MV-4-11 (cell line): Measurements from ENCODE around the gene FBN1.

Experiments used
- DNase-seq: peaks from one replicate; lab custom pipeline; 2025; lab: John Stamatoyannopoulos, UW

The FBN1 gene

DNA sequence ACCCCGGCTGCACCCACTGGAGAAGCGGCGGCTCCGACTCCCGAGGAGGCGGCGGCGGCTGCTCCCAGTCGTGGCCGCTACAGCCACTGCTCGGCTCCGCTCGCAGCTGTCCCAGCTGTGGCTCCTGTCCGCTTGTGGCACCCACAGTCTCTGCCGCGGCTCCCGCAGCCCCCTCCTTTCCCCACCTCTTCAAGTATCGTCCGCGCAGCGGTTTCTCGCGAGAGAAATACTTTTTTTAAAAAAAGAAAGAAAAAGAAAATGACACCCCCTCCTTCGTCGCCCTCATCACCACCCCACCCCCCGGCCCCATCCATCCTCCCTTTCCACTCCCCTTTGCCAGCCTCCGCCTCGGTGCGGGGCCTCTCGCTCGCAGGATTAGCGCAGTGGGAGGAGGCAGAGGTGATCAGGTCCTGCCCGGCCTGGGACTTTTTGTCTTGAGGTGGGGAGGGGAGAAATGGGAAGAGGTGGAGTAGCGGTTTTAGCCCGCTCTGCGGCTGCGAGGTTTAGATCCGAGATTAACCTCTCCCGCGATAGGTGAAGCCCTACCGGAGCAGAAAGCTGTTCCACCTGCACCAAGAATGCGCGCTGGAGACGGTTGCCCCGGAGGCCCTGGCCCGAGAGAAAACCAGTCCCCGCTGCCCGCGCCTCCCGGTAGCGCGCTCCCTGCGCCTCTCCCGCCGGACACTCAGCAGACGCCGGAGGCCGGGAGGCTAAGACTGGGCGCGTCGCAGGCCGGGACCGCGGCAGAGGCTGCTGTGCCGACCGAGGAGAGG is at the start of gene FBN1:
Gene FBN1, minus strand, starts transcription at position 152 of the 773 bp plus-strand sequence. CDS start 940 bp downstream, outside the sequence.
- no peak for DNase-seq

GRCh38 chr15:48693484-48693883 is 48.0 kb upstream of the FBN1 start:
- DNase-seq = no peak

- DNase-seq = no peak
Measured at GRCh38 chr15:48688493-48688892, 43.0 kb upstream of the FBN1 start.

- no peak for DNase-seq
Measured at GRCh38 chr15:48683991-48684765, 38.7 kb upstream of the FBN1 start.

DNA sequence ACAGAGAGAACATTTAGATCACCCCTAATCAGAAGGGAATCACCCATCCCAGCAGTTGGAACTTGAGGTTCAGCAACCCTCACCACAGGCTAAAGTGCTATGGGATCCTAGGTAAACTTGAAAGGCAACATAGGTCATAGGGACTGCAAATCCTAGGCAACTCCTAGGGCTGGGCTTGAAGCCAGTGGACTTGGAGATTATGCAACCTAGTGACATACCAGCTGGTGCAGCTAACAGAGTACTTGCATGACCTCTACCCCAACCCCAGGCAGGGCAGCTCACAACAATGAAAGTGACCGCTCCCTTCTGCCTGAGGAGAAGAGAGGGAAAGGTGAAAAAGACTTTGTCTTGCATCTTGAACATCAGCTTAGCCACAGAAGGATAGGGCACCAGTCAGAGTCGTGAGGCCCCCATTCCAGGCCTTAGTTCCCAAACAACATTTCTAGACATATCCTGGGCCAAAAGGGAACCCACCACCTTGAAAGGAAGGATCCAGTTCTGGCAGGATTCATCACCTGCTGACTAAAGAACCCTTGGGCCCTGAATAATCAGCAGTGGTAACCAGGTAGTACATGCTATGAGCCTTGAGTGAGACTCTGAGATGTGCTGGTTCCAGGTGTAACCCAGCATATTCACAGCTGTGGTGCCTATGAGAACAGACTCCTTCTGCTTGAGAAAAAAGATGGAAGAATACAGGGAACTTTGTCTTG is 37.6 kb upstream of the FBN1 start:
- no peak for DNase-seq

- no peak for DNase-seq
Measured at GRCh38 chr15:48681353-48681752, 35.8 kb upstream of the FBN1 start.

DNA sequence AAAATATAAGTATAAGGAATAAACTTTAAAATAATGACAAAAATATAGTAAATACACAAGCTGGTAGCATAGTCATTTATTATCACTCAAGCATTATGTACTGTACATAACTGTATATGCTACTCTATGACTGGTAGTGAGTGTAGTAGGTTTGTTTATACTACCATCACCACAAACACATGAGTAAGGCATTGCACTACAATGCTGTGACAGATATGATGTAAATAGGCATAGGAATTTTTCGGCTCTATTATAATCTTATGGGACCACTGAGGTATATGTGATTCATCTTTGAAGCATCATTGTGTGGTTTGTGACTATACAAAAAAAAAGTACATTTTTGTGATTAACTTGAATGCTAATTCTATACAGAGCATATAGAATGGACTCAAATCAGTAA is 35.3 kb upstream of the FBN1 start:
- DNase-seq = no peak

GRCh38 chr15:48679952-48680351 is 34.4 kb upstream of the FBN1 start:
- no peak for DNase-seq

DNA sequence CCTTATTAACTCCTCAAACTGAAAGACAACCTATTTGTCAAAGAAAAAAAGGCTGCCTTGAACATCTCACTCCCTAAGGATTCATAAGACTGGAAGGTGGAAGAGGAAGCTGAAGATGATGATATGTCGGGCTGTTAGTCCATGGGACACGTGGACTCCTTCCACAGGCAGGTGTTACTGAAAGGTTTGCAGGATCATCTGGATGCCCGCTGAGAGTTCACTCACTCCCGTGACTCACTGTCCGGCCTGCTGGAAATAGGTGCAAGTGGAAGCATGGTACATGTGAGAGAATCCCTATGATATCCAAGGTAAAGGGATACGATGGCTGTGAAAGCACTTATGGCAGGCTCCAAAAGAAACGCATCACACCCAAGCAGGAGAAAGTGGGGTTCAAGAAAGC is 33.3 kb upstream of the FBN1 start:
- no peak for DNase-seq

DNA sequence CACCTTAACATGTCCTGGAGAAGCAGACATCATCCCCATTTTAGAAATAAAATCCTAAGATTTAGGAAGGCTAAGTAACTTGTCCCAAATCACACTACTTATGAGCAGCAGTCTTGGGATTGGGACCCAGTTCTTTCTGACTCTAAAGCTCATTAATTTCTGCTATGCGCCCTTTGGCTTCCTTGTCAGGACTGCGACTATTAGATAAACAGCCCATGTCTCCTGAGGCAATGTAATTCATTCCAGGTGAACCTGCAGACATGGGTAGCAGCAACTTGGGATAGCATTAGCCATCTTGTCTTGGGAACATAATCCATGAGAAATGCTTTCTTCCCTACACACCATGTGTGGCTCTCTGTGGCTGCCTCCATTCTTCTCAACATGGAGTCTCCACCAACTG is 32.3 kb upstream of the FBN1 start:
- no peak for DNase-seq

GRCh38 chr15:48675436-48675835 is 29.9 kb upstream of the FBN1 start:
- DNase-seq = no peak

GRCh38 chr15:48674876-48675275 is 29.4 kb upstream of the FBN1 start:
- DNase-seq = no peak

- no peak for DNase-seq
Measured at GRCh38 chr15:48672206-48672605, 26.7 kb upstream of the FBN1 start.

DNA sequence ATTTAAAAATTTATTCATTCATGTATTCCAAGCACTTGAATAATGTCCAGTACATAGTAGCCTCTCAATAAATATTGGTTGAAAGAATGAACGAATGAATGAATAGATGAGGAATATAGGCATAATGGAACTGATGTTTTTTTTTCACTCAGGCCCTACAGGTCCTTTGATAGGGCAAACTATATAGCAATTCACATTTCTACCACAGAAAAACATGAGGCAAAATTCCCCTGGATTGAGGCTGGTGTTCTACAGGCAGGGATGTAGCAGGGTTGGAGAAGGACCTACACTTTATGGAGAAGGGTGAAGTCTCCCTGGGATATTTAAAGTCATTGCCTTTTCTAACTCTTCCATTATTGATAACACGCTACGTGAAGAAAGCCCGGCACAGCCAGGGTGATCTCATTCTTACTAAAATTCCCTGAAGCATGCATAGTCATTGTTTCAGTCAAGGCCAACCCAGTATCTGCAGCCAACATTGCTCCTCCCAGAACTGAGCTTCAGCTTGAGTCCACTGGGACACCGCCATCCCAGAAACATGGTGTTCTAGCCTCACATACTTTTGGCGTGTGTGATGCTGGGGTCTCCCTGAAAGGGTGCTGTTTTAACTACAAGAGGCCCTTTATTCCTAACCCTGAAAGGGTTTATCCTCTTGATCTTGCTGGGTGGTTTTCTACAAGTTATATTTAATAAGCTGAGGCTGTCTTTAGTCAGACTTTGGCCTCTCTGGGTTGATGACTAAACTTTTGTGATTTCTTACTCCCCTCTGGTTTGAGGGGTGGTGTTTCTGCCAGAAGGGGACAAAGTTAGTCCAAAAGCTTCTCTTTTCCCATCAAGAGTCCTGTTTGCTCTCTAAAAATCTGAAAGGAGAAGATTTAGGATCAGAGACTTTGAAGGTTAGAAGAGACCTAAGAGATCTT is 25.9 kb upstream of the FBN1 start:
- no peak for DNase-seq

DNA sequence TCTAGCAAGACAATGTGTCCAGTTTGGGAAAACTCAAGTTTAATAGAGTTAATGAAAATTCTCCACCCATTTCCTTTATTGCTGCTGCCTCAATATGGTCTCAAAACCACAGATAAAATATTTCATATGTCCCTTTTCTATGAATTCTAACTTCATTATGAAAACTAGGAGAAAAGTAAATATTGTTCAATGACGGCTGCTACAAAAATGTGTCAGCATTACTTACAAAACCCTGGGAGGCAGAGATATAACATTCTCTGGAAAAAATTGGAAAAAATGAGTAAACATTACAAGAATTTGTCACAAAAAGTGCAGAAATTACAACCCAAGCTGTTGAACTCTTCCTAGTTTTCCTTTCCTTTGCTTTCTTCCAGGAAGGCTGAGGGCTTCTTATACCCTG is 22.2 kb upstream of the FBN1 start:
- DNase-seq = no peak

- no peak for DNase-seq
Measured at GRCh38 chr15:48664436-48664835, 18.9 kb upstream of the FBN1 start.

DNA sequence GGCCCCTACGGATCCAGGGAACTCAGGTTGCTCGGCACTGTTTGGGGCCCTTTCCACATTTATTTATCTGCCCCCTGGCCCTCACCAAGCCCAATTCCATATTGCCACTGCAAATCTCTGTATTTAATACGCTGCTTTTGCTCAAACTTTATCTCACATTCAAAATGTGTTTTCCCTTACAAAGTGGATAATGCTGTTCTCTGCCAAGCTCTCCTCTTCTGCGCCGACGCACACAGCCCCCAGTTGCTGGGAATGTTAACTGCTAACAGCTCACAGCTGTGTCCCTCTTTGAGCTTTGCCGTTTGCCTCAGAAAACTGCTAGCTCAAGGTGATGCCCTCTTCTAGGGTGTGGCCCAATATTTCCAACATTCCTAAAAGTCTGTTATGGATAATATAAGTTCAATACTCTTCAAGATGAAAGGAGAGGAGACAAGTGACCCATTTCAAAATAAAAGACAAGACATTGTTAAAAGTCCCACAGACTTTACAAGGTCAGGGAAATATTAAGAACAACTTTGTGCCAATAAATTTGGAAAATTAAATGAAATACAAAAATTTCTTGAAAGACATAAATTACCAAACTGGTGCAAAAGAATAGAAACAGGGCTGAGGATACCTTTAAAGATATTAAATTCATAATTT is 12.6 kb upstream of the FBN1 start:
- no peak for DNase-seq

DNA sequence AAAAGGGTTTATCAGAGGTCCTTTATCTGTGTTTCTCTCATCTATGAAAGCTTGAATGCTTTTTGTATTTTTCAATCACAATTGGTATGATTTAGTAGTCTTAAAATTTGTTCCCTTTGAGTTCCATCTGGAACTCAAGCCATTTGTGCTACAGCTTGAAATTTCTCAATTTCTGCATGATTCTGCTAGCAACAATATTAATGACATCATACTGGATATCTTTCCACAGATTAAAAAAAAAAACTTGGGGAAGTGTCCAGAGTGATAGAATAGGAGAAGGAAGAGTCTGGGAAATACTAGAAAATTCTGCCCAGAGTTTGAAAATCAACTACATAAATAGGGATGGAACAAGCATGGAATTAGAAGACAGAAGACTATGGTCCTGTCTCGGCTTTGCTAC is 9.3 kb upstream of the FBN1 start:
- DNase-seq = no peak

DNA sequence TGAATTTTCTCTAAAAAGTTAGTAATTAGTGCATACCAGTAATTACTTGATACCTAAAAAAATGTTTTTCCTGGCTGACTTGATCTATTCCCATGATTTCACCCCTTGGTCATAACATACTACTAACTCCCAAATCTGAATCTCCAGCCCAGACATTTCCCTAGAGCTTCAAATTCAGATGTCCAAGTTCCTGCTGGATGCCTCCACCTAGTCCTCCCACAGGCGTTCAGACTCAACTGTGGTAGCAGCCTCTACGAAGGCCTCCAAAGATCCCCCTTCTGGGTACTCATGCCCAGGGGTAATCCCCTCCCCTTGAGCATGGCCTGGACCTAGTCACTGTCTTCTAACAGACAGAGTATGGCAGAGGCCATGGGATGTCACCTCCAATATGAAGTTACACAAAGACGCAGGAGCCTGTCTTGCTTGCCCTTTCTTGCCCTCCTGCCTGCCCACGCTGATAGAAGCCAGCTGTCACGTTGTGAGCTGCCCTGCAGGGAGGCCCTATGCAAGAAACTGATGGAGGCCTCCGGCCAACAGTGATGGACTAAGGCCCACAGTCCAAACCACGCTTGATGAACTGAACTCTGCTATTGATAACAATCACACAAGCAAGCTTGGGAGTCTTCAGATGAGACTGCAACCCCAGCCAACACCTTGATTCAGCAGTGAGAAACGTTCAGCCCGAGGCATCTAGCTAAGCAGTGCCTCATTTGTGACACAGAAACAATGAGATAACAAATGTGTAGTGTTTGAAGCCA is 8.6 kb upstream of the FBN1 start:
- no peak for DNase-seq

- no peak for DNase-seq
Measured at GRCh38 chr15:48653216-48653615, 7.7 kb upstream of the FBN1 start.
